ENCODE data around the gene DNAH11.

DNA sequence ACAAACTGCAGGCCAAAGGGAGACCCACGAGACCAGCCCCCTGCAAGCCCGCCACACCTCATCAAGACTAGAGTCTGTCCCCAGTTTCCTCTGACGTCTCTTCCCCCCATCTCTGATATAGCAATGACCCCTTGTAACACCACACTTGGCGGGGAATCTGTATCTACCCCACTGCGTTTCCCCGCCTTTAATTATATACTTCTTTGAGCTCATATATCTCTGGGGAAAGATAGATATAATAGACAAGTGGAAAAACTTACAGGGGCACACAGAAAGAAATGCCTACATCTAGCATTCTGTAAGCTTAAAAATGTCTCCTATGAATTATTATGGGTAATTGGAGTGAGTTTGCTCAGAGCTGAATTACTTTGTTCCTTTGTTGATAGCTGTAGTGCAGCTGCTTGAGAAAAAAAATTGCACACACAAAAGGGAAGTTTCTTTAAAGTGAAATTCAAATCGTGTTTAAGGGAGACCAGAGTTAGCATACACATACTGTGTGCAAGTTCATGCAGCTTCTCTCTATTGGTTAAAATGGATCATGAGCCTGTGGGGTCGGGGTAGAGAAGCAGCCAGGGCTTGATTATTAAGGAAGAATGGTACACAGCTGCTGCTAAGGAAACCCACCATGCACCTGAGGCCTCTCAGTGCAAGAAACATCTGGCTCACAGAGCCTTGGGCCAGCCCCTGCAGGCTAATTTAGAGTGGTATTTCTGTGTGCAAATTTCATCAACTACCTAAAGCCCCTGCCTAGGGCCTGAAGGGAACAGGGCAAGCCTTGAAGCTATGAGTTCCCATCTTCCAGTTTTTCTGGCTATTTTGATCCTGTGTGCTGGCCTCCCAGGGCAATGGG, 370.3 kb downstream of the DNAH11 start:
- TF ChIP-seq, protein P1, sequence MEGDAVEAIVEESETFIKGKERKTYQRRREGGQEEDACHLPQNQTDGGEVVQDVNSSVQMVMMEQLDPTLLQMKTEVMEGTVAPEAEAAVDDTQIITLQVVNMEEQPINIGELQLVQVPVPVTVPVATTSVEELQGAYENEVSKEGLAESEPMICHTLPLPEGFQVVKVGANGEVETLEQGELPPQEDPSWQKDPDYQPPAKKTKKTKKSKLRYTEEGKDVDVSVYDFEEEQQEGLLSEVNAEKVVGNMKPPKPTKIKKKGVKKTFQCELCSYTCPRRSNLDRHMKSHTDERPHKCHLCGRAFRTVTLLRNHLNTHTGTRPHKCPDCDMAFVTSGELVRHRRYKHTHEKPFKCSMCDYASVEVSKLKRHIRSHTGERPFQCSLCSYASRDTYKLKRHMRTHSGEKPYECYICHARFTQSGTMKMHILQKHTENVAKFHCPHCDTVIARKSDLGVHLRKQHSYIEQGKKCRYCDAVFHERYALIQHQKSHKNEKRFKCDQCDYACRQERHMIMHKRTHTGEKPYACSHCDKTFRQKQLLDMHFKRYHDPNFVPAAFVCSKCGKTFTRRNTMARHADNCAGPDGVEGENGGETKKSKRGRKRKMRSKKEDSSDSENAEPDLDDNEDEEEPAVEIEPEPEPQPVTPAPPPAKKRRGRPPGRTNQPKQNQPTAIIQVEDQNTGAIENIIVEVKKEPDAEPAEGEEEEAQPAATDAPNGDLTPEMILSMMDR (IDR thresholded peaks at IDR 0.05 in 4 of 5, conservative IDR thresholded peaks at IDR 0.05 in 1 of 5), result no peak
- no peak for TF ChIP-seq POLR2A (IDR thresholded peaks at IDR 0.05)
